Activated T-cell treated with anti-CD3 and anti-CD28 coated beads for 24 hours (primary cell): Measurements from ENCODE around the gene L3MBTL4.

Source experiments
- DNase-seq: peaks from one replicate; pipeline ENCODE4 v3.0.0-alpha.2; 2020; ENCODE audit warnings: low read depth

L3MBTL4 gene

GRCh38 chr18:5961828-5962150, 452.9 kb downstream of the L3MBTL4 start:
- DNase-seq, result no peak

DNA sequence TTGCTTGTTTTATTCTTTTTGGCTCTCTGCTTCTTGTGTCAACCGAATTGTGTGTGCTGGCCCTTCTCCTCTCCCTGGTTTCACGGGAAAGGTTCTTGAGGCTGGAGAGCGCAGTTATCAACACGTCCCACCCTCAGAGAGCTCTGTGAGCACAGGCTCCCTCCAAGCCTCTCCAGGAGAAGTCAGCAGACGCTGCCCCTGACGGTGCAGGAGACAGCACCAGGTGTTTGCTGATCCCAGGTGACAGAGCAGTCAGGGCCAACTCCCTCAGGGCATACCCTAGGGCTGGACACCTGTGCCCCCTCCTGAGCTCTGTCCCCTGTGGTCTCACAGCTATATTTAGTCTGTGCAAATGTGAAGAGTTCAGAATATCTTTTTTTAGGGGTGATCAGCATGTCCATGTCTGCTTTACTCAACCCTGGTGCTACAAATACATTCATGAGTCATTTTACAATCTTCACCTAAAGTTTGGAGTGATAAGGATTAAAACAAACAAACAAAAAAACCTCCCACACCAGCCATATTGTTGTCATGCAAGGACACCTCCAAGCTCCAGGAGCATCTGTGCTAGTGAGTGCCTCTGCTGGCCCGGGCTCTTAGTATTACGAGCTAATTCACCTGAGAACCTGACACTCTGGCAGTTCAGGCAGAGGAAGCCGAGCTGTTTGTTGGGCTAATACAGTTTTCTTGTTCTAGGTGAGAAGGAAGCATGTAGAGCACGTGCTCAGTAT, 453.4 kb downstream of the L3MBTL4 start:
- DNase-seq, result no peak

GRCh38 chr18:5958822-5959221, 455.9 kb downstream of the L3MBTL4 start:
- DNase-seq, result no peak

GRCh38 chr18:5955861-5956260, 458.9 kb downstream of the L3MBTL4 start:
- DNase-seq, result no peak

- DNase-seq, result no peak
Measured at GRCh38 chr18:5951515-5952091, 463.1 kb downstream of the L3MBTL4 start.

GRCh38 chr18:5948781-5949180, 465.9 kb downstream of the L3MBTL4 start:
- DNase-seq, result no peak

GRCh38 chr18:5948237-5948636, 466.5 kb downstream of the L3MBTL4 start:
- DNase-seq, result no peak

DNA sequence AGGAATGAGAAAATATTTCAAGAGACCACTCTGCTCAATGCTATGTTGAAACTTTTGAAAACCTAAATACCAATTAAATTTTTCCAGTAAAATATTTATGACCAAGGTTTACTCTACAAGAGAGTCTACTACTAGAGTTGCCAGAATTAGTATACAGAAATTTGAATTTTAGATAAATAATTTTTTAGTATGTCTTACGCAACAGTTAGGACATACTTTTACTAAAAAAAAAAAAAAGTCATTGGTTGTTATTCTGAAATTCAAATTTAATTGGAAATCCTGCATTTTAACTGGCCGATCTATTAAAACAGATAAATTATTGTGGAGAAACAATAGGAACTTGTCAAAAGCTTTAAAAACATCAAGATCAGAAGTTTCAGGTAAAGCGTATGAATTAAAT, 470.3 kb downstream of the L3MBTL4 start:
- no peak for DNase-seq

DNA sequence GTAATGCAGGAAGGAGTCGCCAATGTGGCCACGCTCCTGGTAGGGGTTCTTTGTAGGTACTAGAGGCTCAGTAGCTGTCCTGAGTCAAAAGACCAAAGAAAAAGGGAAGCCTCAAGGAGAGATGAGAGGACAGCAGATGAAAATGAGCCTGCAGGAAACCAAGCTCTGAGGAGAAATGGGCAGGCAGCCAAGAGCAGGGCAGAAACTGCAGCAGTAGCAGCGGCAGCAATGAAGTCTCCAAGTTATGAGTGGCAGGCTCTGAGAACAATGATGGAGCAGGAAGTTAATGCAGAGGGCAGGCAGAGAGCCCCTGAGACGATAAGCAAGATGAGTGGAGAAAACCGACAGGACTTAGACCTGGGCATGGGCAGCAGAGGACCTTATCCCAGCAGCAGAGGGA, 471.2 kb downstream of the L3MBTL4 start:
- DNase-seq, result no peak

DNA sequence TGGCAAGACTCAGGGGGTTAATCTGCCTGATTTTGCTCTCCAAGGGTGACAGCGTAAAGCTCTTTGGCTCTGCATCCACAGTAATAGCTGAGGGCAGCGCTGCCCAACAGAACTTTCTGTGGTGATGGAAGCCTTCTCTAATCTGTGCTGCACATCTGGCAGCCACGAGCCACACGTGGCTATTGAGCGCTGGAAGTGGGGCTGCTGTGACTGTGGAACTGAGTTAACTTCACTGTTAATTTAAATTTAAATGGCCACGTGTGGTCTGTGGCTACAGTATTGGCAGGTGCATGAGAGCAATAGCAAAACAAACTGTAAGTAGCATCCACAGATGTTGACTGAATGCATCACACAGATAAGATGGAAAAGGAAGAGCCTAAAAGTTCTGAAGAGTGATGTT, 472.1 kb downstream of the L3MBTL4 start:
- DNase-seq, result no peak

DNA sequence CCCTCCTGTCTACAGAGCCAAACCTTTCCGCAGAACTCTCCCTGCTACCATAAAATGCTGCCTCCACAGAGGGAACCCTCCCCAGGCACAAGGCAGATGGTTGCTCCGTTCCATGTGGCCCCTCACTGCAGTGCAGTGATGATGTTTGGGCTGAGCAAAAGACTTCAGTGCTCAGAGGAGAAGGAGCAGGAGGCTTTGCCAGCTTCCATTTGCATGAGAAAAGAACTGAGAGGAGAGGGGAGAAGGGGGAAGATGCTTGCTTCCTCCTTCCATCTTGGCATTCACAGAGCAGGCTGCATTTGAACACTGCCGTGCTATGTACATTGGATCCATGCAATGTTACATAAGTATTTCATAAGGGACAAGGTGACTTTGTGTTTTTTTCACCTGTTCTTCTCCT, 472.8 kb downstream of the L3MBTL4 start:
- no peak for DNase-seq

- DNase-seq, result no peak
Measured at GRCh38 chr18:5939801-5940667, 474.7 kb downstream of the L3MBTL4 start.

- DNase-seq, result no peak
Measured at GRCh38 chr18:5937795-5938194, 476.9 kb downstream of the L3MBTL4 start.

DNA sequence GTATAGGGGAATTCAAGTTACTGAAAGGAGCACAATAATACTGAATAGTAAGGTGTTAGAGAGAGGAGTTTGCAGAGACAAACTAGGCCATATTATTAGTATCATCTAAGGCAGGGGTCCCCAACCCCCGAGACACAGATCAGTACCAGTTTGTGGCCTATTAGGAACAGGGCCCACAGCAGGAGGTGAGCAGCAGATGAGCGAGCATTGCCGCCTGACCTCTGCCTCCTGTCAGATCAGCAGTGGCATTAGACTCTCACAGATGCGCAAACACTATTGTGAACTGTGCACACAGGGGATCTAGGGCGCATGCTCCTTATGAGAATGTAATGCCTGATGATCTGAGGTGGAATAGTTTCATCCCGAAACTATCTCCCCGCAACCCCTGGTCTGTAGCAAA, 477.6 kb downstream of the L3MBTL4 start:
- no peak for DNase-seq

GRCh38 chr18:5930789-5931188, 483.9 kb downstream of the L3MBTL4 start:
- DNase-seq, result no peak

DNA sequence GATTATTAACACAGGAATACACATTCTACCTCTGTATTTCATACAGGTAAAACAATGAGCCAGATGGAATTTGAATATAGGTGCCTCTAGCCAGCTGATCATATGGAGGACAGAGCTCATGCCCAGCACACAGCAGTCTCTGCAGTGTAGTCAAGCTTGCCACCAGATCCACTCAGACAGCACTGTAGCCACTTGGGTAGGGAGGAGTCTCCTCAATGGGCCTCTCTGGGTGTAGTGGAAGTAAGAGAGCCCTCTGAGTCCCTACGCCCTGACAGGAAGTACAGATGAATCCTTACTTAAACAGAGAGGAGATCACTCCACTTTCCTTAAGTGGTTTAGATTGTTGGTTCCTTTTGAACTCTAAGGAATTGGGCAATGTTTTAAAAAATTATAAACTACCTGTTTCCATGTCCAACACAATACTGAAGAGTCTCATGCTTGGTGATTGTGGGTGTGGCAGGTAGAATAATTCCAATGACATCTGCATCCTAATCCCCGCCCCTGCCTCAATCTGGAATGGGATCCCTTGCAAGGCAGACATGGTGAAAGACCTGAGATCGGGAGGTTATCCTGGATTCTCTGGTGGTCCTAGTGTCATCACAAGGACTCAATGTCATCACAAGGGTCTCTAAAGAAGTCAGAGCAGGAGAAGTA, 496.4 kb downstream of the L3MBTL4 start:
- no peak for DNase-seq

DNA sequence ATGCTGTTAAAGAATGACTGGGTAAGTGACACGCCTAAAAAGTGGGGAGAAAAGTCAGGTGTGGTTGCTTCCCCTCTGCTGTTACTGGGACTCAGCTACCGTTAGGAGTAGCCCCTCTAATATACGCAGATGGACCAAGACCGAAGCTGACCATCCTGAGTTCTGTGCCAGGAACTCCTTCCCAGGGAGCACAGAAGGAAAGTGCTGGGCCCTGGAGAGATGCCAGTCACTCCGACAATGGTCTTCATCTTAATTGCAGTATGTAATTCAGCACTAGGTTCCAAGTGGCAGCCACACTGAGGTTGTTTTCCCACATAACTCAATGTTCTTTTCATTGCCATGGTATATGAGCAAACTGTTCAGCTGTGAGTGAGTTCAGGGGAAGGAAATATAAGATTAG, 499.8 kb downstream of the L3MBTL4 start:
- no peak for DNase-seq

- no peak for DNase-seq
Measured at GRCh38 chr18:5914016-5914415, 500.7 kb downstream of the L3MBTL4 start.

GRCh38 chr18:5912566-5912965, 502.1 kb downstream of the L3MBTL4 start:
- no peak for DNase-seq

- DNase-seq, result no peak
Measured at GRCh38 chr18:5909125-5909524, 505.6 kb downstream of the L3MBTL4 start.
